ENCODE measurements around the gene KIF3C.
A peak's percentile ranks its signal among the peaks of the same experiment; 100 is the strongest.
"Not testable (repeated sequence)": the region's sequence is repeated elsewhere in the genome, so short reads cannot be mapped to it uniquely, and the experiment has no call there.

Gene KIF3C

DNA sequence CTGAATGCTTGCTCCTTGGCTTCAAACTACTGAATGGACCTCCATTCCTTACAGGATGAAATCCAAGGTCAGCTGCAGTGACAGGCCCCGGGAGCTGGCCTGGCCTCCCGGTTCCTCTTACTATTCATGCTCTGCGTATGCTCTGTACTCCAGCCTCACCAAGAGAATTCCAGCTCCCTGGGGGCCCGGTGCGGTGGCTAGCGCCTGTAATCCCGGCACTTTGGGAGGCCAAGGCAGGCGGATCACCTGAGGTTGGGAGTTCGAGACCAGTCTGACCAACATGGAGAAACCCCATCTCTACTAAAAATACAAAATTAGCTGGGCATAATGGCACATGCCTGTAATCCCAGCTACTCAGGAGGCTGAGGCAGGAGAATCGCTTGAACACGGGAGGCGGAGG is 23.7 kb downstream of the KIF3C start:
- not testable (repeated sequence) for DNase-seq

DNA sequence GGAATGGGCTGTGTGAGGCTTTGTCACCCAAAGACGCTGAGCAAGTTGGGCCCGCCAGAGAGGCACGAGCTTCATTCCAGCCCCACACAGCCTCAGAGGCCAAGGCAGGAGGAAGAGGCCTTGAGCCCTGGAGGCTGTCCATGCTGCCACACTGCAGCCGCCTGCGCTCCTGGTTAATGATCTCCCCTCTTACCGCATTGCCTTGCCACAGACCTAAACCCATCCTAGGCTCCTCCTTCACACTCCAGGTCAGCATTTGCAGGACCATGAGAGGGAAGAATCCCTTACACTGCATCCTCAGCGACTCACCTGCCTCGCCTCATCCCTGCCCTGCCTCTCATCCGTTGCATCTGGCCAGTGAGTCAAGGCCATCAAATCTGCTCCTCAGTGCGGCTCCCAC is 24.6 kb downstream of the KIF3C start:
- no peak for DNase-seq

DNA sequence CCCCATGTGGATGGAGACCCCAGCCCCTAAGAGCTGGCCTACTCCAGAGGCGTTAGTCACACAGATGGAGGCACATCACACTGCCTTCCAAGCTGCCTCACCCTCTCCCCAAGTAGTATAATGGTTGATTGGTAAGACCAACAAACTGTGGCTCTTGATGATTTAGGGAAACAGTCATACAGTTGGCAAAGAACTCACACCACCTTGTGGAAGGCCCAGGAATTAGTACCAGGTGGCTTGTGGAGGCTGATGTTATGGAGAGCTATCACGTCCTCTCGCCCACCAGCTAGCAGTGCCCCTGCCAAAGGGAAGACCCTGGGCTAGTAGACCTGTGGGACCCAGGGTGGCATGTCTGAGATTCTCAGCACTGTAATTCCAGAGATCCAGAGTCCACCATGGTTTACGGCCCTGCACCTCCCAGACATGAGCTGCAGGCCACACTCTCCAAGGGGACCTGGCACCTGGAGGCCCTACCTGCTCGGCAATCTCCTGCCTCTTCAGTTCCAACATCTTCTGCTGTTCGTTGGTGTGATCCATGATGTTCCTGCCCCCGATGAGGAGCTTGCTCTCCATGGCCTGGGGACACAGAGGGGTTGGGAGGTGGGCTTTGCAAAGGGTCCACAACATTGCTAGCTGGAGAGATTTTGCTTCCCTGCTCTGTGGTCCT is 26.3 kb downstream of the KIF3C start:
- no peak for DNase-seq

DNA sequence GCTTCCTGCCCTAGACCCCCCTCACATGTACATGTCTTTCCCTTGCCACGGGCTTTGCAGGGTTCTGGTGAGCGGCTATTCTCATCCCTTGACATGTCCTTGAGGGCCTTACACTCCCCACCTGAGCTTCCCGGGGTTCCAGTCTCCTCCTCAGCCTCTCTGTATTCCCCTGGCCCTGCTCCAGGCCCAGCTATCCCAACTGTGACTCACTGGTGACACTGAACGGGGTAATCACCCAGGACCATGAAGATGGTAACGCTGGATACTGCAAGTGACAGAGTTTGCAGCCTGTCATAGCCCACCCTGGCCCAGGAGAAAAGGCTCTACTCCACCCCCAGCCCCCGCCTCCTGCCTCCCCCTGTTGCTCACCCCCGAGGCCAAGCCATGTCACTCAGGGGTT is 27.3 kb downstream of the KIF3C start:
- no peak for DNase-seq

DNA sequence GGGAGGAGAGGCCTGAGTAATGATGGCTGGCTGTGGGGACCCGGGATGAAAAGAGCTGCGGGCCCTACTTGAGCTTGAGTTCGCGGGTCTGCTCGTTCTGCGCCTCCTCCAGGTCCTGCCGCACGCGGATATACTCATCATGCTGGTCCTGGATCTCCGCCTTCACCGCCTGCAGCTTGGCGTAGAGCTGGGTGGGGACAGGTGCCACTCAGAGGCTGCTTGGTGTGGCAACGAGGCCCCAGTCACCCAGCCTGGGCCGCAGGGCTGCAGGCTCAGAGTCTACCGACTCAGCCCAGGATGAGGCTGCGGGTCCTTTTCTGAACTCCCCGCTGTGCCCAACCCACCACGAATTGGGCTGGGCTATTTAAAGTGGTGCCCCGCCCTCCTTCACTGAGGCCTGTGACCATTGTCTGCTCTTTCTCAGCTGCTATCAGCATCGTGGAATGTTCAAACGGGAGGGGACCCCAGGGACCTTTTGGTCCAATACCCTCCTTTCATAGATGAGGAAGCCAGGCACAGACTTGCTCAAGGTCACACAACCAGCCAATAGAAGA is 28.0 kb downstream of the KIF3C start:
- DNase-seq = no peak

DNA sequence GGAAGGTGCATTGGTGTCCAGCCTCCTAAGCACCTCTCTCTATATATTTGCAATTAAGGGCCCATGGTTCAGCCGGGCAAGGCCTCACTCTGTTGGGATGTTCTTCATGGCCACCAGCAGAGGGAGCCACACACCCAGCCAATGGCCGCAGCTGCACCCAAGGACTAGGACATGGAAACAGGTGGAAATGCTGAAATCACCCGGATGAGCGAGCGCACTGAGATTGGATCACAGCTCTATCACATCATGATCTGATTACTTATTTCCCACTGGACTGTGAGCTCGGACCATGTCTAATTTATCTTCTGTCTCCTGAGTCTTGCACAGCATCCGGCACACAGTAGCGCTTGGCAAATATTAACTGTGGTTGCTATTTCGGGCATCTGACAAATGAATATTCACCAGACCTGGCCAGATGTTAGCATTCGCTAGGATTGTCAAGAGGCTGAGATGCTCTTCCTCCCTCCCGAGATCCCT is 31.2 kb downstream of the KIF3C start:
- DNase-seq = peak; percentile 27

DNA sequence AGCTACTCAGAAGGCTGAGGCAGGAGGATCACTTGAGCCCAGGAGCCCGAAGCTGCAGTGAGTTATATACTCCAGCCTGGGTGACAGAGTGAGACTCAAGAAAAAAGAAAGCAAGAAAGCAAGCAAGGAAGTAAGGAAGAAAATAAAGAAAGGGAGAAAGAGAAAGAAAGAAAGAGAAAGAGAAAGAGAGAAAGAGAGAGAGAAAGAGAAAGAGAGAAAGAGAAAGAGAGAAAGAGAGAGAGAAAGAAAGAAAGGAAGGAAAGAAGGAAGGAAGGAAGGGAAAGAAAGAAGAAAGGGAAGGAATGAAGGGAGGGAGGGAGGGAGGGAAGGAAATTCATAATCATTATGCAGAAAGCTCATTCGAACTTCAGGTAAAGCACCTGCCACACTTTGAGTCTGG is 33.9 kb downstream of the KIF3C start:
- DNase-seq = no peak

DNA sequence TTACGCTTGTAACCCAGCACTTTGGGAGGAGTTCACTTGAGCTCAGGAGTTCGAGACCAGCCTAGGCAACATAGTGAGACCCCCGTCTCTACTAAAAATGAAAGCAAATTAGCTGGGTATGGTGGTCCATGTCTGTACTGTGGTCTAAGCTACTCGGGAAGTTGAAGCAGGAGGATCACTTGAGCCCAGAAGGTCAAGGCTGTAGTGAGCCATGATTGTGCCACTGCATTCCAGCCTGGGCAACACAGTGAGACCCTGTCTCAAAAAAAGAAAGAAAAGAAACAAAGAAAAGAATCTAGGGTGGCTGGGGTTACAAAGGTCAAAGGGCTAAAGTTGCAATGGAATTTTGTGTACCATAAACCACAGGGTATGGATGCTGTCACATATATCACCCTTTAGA is 41.3 kb downstream of the KIF3C start:
- no peak for DNase-seq

DNA sequence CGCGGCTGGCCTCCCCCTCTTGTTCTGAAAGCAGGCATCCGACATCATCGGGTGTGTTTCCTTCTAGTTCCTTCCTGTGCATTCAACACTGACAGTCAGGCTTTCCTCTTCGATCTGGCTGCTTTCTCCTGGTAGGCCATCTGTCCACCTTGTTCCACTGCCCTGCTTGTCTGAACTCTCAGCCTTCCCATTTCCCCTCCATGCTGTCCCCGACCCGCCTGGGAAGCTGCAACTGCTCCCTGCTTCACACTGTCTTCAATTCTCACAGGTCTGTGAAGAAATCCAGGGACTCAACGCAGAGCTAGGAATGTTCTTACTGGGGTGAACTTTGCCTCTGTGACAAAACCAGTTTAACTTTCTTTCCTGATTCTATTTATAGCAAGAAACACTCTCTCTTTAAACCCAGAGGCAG is 43.0 kb downstream of the KIF3C start:
- DNase-seq = no peak

DNA sequence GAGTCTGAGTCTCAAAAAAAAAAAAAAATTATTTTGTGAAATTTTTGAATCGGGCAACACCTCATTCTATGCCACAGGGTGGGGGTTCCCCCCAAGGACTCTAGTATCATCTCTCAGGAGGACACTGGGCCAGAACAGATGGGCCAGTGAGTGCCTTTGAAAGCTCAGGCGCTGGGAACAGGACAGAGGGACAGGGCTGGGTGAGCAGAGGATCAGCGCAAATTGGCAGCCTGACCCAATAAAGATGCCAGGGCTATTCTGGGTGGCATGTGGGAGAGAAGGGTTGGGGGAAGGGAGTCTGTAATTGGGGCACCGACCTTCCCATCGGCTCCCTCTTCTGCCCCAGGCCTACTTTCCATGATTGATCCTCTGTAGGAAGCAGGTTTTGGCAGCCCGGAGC is 44.0 kb downstream of the KIF3C start:
- no peak for DNase-seq

DNA sequence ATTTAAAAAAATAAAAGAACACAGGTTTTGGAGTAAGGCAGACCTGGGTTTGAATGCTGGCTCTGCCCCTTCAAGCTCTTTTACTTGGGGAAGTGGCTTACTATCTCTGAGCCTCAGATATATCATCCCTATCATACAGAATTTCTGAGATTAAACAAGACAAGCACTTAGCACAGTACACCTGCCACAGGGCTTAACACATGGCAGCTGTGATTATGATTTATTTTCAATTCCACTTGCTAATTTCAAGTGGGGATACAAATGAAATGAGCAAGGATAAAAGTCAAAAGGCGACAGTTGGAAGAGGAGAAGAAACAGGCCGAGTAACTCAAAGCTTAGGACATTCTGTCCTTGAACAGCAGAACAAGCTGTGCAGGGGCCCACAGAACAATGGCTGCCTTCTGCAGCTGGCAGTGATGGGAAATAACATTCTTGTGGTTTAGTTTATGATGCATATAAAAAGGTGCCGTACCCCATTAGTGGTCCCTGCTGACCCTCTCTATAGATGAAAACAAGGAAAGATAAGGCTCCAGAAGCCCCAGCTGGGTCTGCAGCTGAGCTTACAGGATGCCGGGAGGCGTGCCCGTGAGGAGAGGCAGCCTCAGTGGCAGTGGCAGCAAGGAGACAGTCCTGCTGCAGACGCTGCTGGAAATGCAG is 45.3 kb downstream of the KIF3C start:
- no peak for DNase-seq

DNA sequence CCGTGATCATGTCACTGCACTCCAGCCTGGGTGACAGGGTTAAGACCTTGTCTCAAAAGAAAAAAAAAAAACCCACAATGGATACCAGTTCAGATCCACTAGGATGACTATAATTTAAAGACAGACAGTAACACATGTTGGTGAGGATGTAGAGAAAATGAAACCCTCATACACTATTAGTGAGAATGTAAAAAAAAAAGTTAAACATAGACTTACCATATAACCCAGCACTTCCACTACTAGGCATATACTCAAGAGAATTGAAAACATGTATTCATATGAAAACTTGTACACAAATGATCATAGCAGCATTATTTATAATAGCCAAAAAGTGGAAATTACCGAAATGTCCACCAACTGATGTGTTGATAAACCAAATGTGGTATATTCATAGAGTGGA is 48.7 kb downstream of the KIF3C start:
- no peak for DNase-seq

DNA sequence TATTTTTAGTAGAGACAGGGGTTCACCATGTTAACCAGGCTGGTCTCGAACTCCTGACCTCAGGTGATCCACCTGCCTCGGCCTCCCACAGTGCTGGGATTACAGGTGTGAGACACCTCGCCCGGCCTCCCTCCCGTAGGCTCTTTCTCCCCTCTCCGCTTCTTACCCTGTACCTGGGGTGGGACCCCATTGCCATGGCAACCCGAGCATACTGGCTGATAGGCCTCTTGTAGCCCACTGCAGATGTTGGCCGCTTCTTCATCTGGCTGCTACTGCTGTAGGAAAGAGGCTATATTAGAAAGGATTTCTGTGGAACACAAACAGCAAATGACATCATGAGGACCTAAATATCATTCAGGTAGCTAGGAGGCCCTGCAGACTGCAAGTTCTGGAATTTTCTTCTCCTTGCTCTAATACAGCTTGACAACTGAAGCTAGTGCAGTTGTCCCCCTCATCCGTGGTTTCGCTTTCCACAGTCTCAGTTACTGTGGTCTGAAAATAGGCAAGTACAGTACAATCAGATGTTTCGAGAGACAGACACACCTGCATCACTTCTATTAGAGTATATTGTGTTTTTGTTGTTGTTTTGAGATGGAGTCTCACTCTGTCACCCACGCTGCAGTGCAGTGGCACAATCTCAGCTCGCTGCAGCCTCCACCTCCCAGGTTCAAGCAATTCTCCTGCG is 52.4 kb downstream of the KIF3C start:
- DNase-seq = no peak

DNA sequence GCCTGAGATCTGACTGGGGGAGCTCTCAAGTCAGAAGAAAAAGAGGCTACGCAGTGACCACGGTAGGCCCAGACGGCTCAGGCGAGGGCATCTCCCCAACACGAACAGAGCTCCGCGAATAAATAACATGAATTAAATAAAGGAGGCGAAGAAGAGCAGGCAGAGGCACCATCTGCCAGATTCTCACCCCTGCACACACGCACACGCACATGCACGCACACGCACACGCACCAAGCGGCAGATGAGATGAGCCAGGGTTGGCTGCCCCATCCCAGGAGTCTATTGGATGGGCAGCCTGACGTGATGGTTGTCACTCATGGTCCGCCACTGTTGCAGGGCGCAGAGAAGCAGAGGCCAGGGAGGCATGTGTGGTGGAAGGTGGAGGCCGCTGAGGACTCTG is 53.6 kb downstream of the KIF3C start:
- DNase-seq = no peak

DNA sequence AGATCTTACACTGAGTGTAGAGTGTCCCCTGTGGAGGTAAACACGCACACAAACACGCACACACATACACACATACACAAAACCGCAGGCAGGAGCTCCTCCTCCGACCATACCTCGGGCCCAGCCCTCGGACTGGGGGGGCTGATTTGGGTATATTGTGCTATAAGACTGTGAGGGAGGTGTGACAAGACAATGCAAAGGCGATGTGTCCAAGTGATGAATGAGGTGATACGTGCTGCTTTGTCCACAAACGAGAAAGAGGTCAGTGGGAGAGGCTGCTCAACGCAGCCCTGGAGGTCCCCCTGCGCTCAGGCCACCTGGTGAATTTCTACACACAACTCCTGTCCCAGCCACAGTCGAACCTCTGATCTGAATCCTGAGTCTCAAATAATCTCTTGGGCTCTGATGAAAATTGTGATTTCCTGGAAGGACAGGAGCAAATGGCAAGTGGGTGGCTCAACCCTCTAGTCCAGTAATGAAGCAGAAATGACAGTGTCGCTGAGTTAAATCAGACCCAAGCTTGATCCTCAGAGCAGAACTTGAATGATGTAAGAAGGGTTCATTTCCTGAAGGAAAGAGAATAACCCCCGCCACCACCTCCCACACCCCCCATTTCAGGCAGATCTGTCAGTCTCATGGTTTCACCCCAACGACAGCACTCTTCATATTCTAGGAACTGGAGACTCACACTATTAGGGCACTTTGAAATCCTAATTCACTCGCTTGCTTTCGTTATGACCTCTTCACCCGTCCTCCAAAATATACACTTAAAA is 55.1 kb downstream of the KIF3C start:
- DNase-seq = no peak

DNA sequence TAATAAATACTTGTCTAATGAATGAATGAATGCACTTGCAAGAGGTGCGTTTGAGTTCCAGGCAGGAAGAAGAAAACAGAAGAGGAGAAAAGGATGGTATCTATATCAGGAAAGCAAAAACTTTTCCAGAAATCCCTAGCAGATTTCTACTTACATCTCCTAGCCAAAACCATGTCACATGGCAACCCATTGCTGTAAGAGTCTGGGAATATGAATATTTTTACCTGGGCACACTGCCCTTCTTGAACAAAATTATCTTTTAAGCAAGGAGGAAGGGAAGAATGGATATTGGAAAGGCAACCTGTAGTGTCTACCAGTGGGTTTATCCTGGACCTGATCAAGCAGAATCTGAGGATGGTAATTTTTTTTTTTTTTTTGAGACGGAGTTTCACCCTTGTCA is 59.8 kb downstream of the KIF3C start:
- no peak for DNase-seq

DNA sequence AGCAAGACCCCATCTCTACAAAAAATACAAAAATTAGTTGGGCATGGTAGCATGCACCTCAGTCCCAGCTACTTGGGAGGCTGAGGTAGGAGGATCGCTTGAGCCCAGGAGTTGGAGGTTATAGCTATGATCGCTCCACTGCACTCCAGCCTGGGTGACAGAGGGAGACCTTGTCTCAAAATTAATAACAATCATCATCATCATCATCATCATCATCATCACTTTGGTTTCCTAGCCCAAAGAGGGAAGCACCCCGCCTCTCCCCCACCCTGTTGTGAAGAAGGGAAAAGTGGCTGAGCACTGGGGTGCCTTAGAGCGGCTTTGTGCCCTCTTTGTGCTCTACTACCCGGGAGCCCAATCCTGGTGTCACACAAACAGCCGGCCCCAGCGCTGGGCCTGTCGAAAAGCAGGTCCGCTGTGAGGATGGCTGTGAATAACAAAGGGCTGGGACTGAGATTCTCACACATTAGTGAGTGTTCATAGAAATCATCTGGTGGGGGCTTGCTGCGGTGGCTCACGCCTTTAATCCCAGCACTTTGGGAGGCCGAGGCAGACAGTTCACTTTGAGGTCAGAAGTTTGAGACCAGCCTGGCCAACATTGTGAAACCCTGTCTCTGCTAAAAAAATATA is 61.4 kb downstream of the KIF3C start:
- DNase-seq = no peak

DNA sequence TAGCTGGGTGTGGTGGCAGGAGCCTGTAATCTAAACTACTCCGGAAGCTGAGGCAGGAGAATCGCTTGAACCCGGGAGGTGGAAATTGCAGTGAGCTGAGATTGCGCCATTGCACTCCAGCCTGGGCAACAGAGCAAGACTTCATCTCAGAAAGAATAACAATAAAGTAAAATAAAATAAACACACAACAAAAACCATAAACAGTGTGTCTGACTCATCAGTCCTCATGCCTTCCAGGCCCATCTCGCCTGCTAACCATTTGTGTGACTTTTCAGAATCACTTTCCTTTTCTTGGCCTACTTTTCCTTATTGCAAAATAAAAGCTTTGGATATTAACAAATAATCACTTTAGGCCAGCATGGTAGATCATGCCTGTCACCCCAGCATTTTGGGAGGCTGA is 62.0 kb downstream of the KIF3C start:
- DNase-seq = no peak

DNA sequence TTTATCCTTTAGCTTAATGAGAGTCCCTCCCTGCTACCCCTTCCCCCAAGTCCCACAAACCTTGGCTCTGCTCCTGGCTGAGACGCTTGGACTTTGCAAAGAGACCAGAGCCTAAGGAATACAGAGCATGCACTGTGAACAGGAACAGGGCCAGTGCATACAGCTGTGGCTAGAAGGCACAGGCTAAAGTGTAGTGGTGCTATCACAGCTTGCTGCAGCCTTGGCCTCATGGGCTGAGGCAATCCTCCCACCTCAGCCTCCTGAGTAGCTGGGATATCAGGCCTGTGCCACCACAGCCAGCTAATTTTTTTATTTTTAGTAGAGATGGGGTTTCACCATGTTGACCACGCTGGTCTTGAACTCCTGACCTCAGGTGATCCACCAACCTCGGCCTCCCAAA is 64.5 kb downstream of the KIF3C start:
- no peak for DNase-seq

DNA sequence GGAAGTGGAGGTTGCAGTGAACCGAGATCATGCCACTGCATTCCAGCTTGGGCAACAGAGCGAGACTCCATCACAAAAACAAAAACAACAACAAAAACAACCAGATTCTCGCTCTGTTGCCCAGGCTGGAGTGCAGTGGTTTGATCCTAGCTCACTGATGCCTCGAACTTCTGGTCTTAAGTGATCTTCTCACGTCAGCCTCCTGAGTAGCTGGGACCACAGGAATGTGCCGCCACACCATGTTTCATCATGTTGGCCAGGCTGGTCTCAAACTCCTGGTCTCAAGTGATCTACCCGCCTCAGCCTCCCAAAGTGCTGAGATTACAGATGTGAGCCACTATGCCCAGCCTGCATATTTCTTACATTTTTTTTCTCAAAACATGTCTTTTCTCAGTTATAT is 64.9 kb downstream of the KIF3C start:
- not testable (repeated sequence) for DNase-seq

DNA sequence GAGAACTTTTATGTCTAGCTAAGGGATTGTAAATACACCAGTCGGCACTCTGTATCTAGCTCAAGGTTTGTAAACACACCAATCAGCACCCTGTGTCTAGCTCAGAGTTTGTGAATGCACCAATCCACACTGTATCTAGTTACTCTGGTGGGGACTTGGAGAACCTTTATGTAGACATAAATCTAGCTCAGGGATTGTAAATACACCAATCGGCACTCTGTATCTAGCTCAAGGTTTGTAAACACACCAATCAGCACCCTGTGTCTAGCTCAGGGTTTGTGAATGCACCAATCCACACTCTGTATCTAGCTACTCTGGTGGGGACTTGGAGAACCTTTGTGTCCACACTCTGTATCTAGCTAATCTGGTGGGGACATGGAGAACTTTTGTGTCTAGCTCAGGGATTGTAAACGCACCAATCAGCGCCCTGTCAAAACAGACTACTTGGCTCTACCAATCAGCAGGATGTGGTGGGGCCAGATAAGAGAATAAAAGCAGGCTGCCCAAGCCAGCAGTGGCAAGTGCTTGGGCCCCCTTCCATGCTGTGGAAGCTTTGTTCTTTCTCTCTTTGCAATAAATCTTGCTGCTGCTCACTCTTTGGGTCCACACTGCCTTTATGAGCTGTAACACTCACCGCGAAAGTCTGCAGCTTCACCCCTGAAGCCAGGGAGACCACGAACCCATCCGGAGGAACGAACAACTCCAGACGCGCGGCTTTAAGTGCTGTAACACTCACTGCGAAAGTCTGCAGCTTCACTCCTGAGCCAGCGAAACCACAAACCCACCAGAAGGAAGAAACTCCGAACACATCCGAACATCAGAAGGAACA is 66.1 kb downstream of the KIF3C start:
- DNase-seq = not testable (repeated sequence)

DNA sequence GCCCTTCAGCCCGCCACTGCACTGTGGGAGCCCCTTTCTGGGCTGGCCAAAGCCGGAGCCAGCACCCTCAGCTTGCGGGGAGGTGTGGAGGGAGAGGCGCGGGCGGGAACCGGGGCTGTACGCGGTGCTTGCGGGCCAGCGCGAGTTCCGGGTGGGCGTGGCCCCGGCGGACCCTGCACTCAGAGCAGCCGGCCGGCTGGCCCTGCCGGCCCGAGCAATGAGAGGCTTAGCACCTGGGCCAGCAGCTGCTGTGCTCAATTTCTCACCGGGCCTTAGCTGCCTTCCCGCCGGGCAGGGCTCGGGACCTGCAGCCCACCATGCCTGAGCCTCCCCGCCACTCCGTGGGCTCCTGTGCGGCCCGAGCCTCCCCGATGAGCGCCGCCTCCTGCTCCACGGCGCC is 66.9 kb downstream of the KIF3C start:
- DNase-seq = not testable (repeated sequence)

Data from effector CD8-positive, alpha-beta T cell (primary cell).